ENCODE results near the gene SLC66A3.

Gene SLC66A3

DNA sequence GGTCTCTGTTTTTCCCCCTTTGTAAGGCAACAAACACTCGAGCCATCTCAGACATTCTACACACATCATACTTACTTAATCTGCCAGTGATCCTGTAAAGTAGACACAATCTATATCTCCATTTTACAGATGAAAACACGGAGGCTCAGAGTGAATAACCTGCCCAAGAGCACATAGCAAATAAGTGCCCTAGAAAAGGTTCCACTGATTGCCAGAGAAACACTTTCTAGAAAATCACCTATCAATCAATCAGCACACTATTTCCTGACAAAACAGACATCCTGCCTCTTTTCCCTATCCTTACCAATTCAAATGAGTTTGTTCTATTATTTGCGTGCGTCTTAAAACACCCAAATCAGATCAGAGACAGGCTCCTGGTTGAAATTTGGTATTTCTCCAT is 23.9 kb downstream of the SLC66A3 start:
- H3K9ac ChIP-seq (ENCODE audit: low read length): no peak overlapping the region
- H2AFZ ChIP-seq (ENCODE audit: low read length): no peak overlapping the region
- H4K20me1 ChIP-seq (ENCODE audit: insufficient read depth, low read length): no peaks in the 10 kb centered on the region
- no peak overlapping the region for H3K4me2 ChIP-seq (ENCODE audit: low read length)
- H3K27ac ChIP-seq (ENCODE audit: low read depth, low read length, poor library complexity, severe bottlenecking): no peak overlapping the region
- TF ChIP-seq EZH2 (IDR thresholded peaks at IDR 0.05; ENCODE audit: borderline replicate concordance, low read length): no peak
- TF ChIP-seq, protein P1, sequence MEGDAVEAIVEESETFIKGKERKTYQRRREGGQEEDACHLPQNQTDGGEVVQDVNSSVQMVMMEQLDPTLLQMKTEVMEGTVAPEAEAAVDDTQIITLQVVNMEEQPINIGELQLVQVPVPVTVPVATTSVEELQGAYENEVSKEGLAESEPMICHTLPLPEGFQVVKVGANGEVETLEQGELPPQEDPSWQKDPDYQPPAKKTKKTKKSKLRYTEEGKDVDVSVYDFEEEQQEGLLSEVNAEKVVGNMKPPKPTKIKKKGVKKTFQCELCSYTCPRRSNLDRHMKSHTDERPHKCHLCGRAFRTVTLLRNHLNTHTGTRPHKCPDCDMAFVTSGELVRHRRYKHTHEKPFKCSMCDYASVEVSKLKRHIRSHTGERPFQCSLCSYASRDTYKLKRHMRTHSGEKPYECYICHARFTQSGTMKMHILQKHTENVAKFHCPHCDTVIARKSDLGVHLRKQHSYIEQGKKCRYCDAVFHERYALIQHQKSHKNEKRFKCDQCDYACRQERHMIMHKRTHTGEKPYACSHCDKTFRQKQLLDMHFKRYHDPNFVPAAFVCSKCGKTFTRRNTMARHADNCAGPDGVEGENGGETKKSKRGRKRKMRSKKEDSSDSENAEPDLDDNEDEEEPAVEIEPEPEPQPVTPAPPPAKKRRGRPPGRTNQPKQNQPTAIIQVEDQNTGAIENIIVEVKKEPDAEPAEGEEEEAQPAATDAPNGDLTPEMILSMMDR (IDR thresholded peaks at IDR 0.05; ENCODE audit: low read length): no peak
- no peaks in the 10 kb centered on the region for H3K79me2 ChIP-seq (ENCODE audit: insufficient read depth, low read length)
- H3K4me3 ChIP-seq (ENCODE audit: low read depth, low read length, poor library complexity, severe bottlenecking): no peak overlapping the region
- no peaks in the 10 kb centered on the region for H3K4me1 ChIP-seq (ENCODE audit: insufficient read depth, low read length, severe bottlenecking)
- H3K9me2 ChIP-seq (ENCODE audit: low read depth, low read length): no peaks in the 10 kb centered on the region
- H3K27me3 ChIP-seq (ENCODE audit: insufficient read depth, low read length): no peaks in the 10 kb centered on the region
- H3K36me3 ChIP-seq (ENCODE audit: insufficient read depth, low read length): no peaks in the 10 kb centered on the region
- H3F3A ChIP-seq (ENCODE audit: insufficient read depth, low read length): no peaks in the 10 kb centered on the region
- no peaks in the 10 kb centered on the region for H3K9me3 ChIP-seq (ENCODE audit: low read length)

- H3K79me2 ChIP-seq (ENCODE audit: insufficient read depth, low read length): no peaks in the 10 kb centered on the region
- no peak overlapping the region for H3K4me2 ChIP-seq (ENCODE audit: low read length)
- H3K9me3 ChIP-seq (ENCODE audit: low read length): no peaks in the 10 kb centered on the region
- no peaks in the 10 kb centered on the region for H3K27me3 ChIP-seq (ENCODE audit: insufficient read depth, low read length)
- H3K36me3 ChIP-seq (ENCODE audit: insufficient read depth, low read length): no peaks in the 10 kb centered on the region
- H3K27ac ChIP-seq (ENCODE audit: low read depth, low read length, poor library complexity, severe bottlenecking): no peak overlapping the region
- H2AFZ ChIP-seq (ENCODE audit: low read length): no peak overlapping the region
- H3K9me2 ChIP-seq (ENCODE audit: low read depth, low read length): no peaks in the 10 kb centered on the region
- no peak overlapping the region for H3K4me3 ChIP-seq (ENCODE audit: low read depth, low read length, poor library complexity, severe bottlenecking)
- H3K9ac ChIP-seq (ENCODE audit: low read length): no peak overlapping the region
- H4K20me1 ChIP-seq (ENCODE audit: insufficient read depth, low read length): no peaks in the 10 kb centered on the region
- no peaks in the 10 kb centered on the region for H3F3A ChIP-seq (ENCODE audit: insufficient read depth, low read length)
- H3K4me1 ChIP-seq (ENCODE audit: insufficient read depth, low read length, severe bottlenecking): no peaks in the 10 kb centered on the region
- TF ChIP-seq, protein P1 (IDR thresholded peaks at IDR 0.05; ENCODE audit: low read length): no peak
- no peak for TF ChIP-seq EZH2 (IDR thresholded peaks at IDR 0.05; ENCODE audit: borderline replicate concordance, low read length)
These were observed 24.6 kb downstream of the SLC66A3 start for GRCh38 chr2:11179899-11180298.

- Histone ChIP-seq H3K36me3 (ENCODE audit: insufficient read depth, low read length) (no peaks in the 10 kb centered on the region), H3K9me2 (ENCODE audit: low read depth, low read length) (no peaks in the 10 kb centered on the region), H3K9me3 (ENCODE audit: low read length) (no peaks in the 10 kb centered on the region), H4K20me1 (ENCODE audit: insufficient read depth, low read length) (no peaks in the 10 kb centered on the region), H2AFZ (ENCODE audit: low read length) (no peak overlapping the region), H3K4me1 (ENCODE audit: insufficient read depth, low read length, severe bottlenecking) (no peaks in the 10 kb centered on the region), H3F3A (ENCODE audit: insufficient read depth, low read length) (no peaks in the 10 kb centered on the region), H3K9ac (ENCODE audit: low read length) (no peak overlapping the region), H3K4me3 (ENCODE audit: low read depth, low read length, poor library complexity, severe bottlenecking) (no peak overlapping the region), H3K79me2 (ENCODE audit: insufficient read depth, low read length) (no peaks in the 10 kb centered on the region), H3K27me3 (ENCODE audit: insufficient read depth, low read length) (no peaks in the 10 kb centered on the region), H3K4me2 (ENCODE audit: low read length) (no peak overlapping the region), H3K27ac (ENCODE audit: low read depth, low read length, poor library complexity, severe bottlenecking) (no peak overlapping the region)
- TF ChIP-seq, protein P1 (IDR thresholded peaks at IDR 0.05; ENCODE audit: low read length): no peak
- no peak for TF ChIP-seq EZH2 (IDR thresholded peaks at IDR 0.05; ENCODE audit: borderline replicate concordance, low read length)
These were observed 25.4 kb downstream of the SLC66A3 start for GRCh38 chr2:11180653-11181052.

Data from OCI-LY1 (cell line).